ENCODE measurements around the gene GRK7.

GRCh38 chr3:141722648-141723047 lies 40.6 kb upstream of the GRK7 start:
- TF ChIP-seq ZNF121 (CRISPR knock-in tag; IDR thresholded peaks at IDR 0.05) (no peak), NKX3-1 (CRISPR knock-in tag; IDR thresholded peaks at IDR 0.05) (no peak), ZNF7 (CRISPR knock-in tag; IDR thresholded peaks at IDR 0.05) (no peak), GTF3A (CRISPR knock-in tag; conservative IDR thresholded peaks at IDR 0.05) (no peak), CSRNP1 (CRISPR knock-in tag; IDR thresholded peaks at IDR 0.05) (no peak)
